Iris pigment epithelial cell (primary cell): ENCODE results near the gene NDUFA7.
"Not testable (repeated sequence)": the region's sequence is repeated elsewhere in the genome, so short reads cannot be mapped to it uniquely, and the experiment has no call there.

Source experiments
- DNase-seq: peaks from one replicate; pipeline ENCODE4 v3.0.0-alpha.2; 2011; ENCODE audit warnings: low read depth

NDUFA7 gene

DNA sequence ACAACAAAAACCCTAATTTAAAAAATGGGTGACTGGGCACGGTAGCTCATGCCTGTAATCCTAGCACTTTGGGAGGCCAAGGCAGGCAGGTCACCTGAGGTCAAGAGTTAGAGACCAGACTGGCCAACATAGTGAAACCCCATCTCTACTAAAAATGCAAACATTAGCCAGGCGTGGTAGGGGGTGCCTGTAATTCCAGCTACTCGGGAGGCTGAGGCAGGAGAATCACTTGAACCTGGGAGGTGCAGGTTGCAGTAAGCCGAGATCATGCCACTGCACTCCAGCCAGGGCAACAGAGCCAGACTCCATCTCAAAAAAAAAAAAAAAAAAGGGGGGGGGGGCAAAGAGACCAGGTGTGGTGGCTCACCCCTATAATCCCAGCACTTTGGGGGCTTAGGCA lies 56.9 kb downstream of the NDUFA7 start:
- not testable (repeated sequence) for DNase-seq

DNA sequence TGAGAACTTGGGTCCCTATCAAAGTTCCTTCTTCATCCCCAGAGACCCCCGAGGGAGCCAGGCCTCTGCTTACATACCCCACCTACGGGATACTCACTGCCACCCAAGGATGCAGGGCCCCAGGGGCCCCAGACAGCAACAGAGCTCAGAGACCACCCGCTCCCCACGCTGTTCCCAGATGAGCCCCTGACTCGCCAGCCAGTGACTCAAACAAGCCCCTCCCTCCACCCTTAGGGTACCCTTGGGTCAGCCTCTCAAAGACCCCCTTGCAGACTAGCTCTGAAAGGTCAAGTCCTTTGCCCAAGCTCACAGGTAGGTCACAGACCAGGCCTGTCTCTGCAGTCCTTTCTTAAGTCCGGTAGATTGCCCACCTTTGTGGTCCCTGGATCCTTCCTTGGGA lies 58.7 kb downstream of the NDUFA7 start:
- no peak for DNase-seq

DNA sequence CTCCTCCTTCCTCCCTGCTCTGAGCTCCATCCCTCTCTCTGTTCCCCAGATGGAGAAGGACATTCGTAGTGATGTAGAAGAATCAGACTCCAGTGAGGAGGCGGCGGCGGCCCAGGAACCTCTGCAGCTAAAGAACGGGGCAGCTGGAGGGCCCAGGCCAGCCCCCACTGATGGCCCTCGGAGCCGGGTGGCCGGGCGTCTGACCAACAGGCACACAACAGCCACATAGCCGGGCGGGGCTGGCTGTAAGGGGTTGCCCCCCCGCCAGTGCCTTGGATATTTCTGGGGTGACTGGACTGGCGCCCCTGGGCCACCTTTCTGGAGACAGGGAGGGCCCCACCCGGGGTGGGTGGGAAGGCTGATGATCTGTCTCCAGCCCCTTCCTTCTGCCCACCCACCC lies 59.3 kb downstream of the NDUFA7 start:
- no peak for DNase-seq

DNA sequence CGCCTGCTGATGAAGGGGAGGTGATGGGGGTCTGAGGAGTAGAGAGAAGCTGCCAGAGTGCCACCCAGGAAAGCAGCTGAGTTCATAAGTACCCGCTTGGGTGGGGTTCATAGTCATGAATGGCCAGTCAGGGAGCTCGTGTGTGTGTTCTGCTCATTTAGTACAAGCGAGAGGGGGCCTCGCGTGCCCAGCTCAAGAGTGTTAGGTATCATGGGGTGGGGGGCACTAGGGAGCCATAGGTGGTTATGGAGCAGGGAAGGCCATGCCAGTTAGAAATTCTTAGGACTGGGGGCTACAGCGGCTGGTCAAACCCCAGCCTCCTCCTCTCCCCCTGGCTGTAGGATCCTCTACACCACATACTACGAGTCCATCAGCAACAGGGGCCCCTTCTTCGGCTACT lies 59.8 kb downstream of the NDUFA7 start:
- no peak for DNase-seq
